ENCODE data around the gene GABRR1. TPM values are rescaled to one million over a fixed set of nuclear protein-coding genes. Genes with fewer than 3 reads are reported as not detected.

GABRR1 gene
- total and polyA plus RNA-seq, 2 of the 13 experiments (the other 11 are each of a cell fraction or from before 2014, with no cell fraction given) = not detected

DNA sequence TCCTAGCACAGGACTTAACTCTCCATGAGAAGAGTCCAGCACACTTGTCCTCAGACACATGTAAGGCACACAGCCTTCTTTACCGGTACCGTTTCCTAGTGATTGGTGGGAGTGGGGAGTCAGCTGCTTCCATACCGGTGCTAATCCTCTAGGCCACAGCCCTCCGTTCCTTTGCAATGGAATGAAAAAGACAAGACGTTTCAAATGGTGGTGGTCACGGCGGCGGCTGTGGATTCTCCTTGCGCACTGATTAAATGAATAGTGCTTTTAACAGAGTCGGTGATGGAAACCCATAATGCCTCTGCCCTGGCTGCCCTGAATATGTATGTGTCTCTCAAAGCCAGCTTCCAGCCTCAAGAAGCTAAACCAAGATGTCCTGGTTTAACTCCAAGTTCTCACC, 34.8 kb upstream of the GABRR1 start:
- Histone ChIP-seq H3K27me3 (ENCODE audit: control insufficient read depth in 1 of 2, insufficient read depth in 2 of 2, low read length in 2 of 2) (peaks cover 0 to 9% of the 10 kb centered on the region in 2 experiments; a peak in 1 of 5 replicates), H3K9ac (ENCODE audit: insufficient read depth, low read depth, low read length) (no peak overlapping the region), H3K79me2 (ENCODE audit: insufficient read depth, low read length) (no peaks in the 10 kb centered on the region), H4K20me1 (ENCODE audit: insufficient read depth, low read length) (no peaks in the 10 kb centered on the region), H3K4me2 (ENCODE audit: low read depth, low read length) (no peak overlapping the region), H3K4me3 (replicated peaks in 1 of 3; ENCODE audit: insufficient read depth in 1 of 3, low read depth in 2 of 3, low read length in 3 of 3) (no peak overlapping the region), H3K4me1 (ENCODE audit: insufficient read depth, low read length) (no peaks in the 10 kb centered on the region), H3K27ac (ENCODE audit: extremely low read length, insufficient read depth, low read length) (no peak overlapping the region), H3K36me3 (replicated peaks in 1 of 2; ENCODE audit: control insufficient read depth in 1 of 2, insufficient read depth in 2 of 2, low read length in 2 of 2) (no peaks in the 10 kb centered on the region), H2AFZ (ENCODE audit: low read length) (no peak overlapping the region), H3K9me3 (ENCODE audit: low read length) (no peaks in the 10 kb centered on the region)
- CTCF ChIA-PET (ENCODE audit: low intra/inter-chr PET ratio, low total read pairs) = no interaction called here
- 65% methylated on average over 10 of the region's 10 CpGs for WGBS (ENCODE audit: low lambda C conversion rate)
- DNase-seq (ENCODE audit: low spot score) = no peak
- FAIRE-seq = no peak
- POLR2A ChIA-PET = no interaction called here
- ATAC-seq = no peak
- intact Hi-C loops (cut with micrococcal nuclease; ENCODE audit: unreplicated experiment) = no loop called here
- in situ Hi-C loops (cut with HindIII; ENCODE audit: extremely low pct_ligation_motif_present, low pct_unique_long_range_greater_than_20kb) = no loop called here
- no peak for TF ChIP-seq RFX3 (CRISPR knock-in tag; IDR thresholded peaks at IDR 0.05)
- no TSS peak for BruUV-seq (replicated peaks)

- CTCF ChIA-PET (ENCODE audit: low intra/inter-chr PET ratio, low total read pairs) = no interaction called here
- in situ Hi-C loops (cut with HindIII; ENCODE audit: extremely low pct_ligation_motif_present, low pct_unique_long_range_greater_than_20kb) (no loop called here), intact Hi-C loops (cut with micrococcal nuclease; ENCODE audit: unreplicated experiment) (no loop called here)
Measured at GRCh38 chr6:89251170-89251569, 34.0 kb upstream of the GABRR1 start.

DNA sequence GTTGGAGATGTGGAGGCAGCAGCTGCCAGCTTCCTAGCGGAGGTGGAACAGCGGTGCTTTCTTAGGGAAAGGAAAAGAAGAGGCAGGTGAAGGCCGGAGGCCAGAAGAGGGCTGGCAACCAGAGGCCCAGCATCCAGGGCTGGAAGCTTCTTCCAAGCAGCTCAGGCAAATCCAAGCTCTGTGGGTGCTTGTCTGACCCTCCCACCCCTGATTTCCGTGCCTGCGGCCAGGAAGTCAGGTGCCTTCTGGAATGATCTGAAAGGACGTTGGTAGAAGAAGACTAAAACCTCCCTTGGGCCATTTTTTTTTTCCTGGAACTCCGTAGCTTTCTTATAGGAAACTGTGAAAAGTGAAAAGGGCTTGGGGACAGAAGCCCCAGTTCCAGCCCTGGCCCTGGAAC, 33.1 kb upstream of the GABRR1 start:
- no peak overlapping the region for H3K4me3 ChIP-seq (replicated peaks in 1 of 3; ENCODE audit: insufficient read depth in 1 of 3, low read depth in 2 of 3, low read length in 3 of 3)
- H3K9me3 ChIP-seq (ENCODE audit: low read length) = no peaks in the 10 kb centered on the region
- no peak for DNase-seq (ENCODE audit: low spot score)
- H3K36me3 ChIP-seq (replicated peaks in 1 of 2; ENCODE audit: control insufficient read depth in 1 of 2, insufficient read depth in 2 of 2, low read length in 2 of 2) = no peaks in the 10 kb centered on the region
- no peaks in the 10 kb centered on the region for H3K79me2 ChIP-seq (ENCODE audit: insufficient read depth, low read length)
- no peak overlapping the region for H3K4me2 ChIP-seq (ENCODE audit: low read depth, low read length)
- intact Hi-C loops (cut with micrococcal nuclease; ENCODE audit: unreplicated experiment) (no loop called here), in situ Hi-C loops (cut with HindIII; ENCODE audit: extremely low pct_ligation_motif_present, low pct_unique_long_range_greater_than_20kb) (no loop called here)
- no peak overlapping the region for H2AFZ ChIP-seq (ENCODE audit: low read length)
- ChIA-PET CTCF (ENCODE audit: low intra/inter-chr PET ratio, low total read pairs) (no interaction called here), POLR2A (no interaction called here)
- WGBS (ENCODE audit: low lambda C conversion rate) = 53% methylated on average over 6 of the region's 7 CpGs
- no peak for ATAC-seq
- FAIRE-seq = no peak
- H3K9ac ChIP-seq (ENCODE audit: insufficient read depth, low read depth, low read length) = no peak overlapping the region
- BruUV-seq (replicated peaks) = no TSS peak
- H3K27me3 ChIP-seq (ENCODE audit: control insufficient read depth in 1 of 2, insufficient read depth in 2 of 2, low read length in 2 of 2) = peaks cover 0 to 4% of the 10 kb centered on the region in 2 experiments; a peak in 1 of 5 replicates
- no peak overlapping the region for H3K27ac ChIP-seq (ENCODE audit: extremely low read length, insufficient read depth, low read length)
- H4K20me1 ChIP-seq (ENCODE audit: insufficient read depth, low read length) = no peaks in the 10 kb centered on the region
- no peaks in the 10 kb centered on the region for H3K4me1 ChIP-seq (ENCODE audit: insufficient read depth, low read length)
- no peak for TF ChIP-seq ZEB1 (IDR thresholded peaks at IDR 0.05; ENCODE audit: insufficient replicate concordance, low read depth)
- TF ChIP-seq, protein P1, sequence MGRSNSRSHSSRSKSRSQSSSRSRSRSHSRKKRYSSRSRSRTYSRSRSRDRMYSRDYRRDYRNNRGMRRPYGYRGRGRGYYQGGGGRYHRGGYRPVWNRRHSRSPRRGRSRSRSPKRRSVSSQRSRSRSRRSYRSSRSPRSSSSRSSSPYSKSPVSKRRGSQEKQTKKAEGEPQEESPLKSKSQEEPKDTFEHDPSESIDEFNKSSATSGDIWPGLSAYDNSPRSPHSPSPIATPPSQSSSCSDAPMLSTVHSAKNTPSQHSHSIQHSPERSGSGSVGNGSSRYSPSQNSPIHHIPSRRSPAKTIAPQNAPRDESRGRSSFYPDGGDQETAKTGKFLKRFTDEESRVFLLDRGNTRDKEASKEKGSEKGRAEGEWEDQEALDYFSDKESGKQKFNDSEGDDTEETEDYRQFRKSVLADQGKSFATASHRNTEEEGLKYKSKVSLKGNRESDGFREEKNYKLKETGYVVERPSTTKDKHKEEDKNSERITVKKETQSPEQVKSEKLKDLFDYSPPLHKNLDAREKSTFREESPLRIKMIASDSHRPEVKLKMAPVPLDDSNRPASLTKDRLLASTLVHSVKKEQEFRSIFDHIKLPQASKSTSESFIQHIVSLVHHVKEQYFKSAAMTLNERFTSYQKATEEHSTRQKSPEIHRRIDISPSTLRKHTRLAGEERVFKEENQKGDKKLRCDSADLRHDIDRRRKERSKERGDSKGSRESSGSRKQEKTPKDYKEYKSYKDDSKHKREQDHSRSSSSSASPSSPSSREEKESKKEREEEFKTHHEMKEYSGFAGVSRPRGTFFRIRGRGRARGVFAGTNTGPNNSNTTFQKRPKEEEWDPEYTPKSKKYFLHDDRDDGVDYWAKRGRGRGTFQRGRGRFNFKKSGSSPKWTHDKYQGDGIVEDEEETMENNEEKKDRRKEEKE (IDR thresholded peaks at IDR 0.05) = no peak
- TF ChIP-seq NFKB2 (CRISPR knock-in tag; IDR thresholded peaks at IDR 0.05; ENCODE audit: borderline replicate concordance) = no peak
- TF ChIP-seq, protein P2, sequence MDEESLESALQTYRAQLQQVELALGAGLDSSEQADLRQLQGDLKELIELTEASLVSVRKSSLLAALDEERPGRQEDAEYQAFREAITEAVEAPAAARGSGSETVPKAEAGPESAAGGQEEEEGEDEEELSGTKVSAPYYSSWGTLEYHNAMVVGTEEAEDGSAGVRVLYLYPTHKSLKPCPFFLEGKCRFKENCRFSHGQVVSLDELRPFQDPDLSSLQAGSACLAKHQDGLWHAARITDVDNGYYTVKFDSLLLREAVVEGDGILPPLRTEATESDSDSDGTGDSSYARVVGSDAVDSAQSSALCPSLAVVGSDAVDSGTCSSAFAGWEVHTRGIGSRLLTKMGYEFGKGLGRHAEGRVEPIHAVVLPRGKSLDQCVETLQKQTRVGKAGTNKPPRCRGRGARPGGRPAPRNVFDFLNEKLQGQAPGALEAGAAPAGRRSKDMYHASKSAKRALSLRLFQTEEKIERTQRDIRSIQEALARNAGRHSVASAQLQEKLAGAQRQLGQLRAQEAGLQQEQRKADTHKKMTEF (CRISPR knock-in tag; IDR thresholded peaks at IDR 0.05) = no peak

More at GRCh38 chr6:89251170-89251569, 34.0 kb upstream of the GABRR1 start:
- Histone ChIP-seq H2AFZ (ENCODE audit: low read length) (no peak overlapping the region), H4K20me1 (ENCODE audit: insufficient read depth, low read length) (no peaks in the 10 kb centered on the region), H3K27ac (ENCODE audit: extremely low read length, insufficient read depth, low read length) (no peak overlapping the region), H3K4me2 (ENCODE audit: low read depth, low read length) (no peak overlapping the region), H3K79me2 (ENCODE audit: insufficient read depth, low read length) (no peaks in the 10 kb centered on the region), H3K4me3 (replicated peaks in 1 of 3; ENCODE audit: insufficient read depth in 1 of 3, low read depth in 2 of 3, low read length in 3 of 3) (no peak overlapping the region), H3K36me3 (replicated peaks in 1 of 2; ENCODE audit: control insufficient read depth in 1 of 2, insufficient read depth in 2 of 2, low read length in 2 of 2) (no peaks in the 10 kb centered on the region), H3K27me3 (ENCODE audit: control insufficient read depth in 1 of 2, insufficient read depth in 2 of 2, low read length in 2 of 2) (peaks cover 0 to 4% of the 10 kb centered on the region in 2 experiments; a peak in 1 of 5 replicates), H3K9ac (ENCODE audit: insufficient read depth, low read depth, low read length) (no peak overlapping the region), H3K4me1 (ENCODE audit: insufficient read depth, low read length) (no peaks in the 10 kb centered on the region), H3K9me3 (ENCODE audit: low read length) (no peaks in the 10 kb centered on the region)
- DNase-seq (ENCODE audit: low spot score) (no peak), FAIRE-seq (no peak), ATAC-seq (no peak)
- 60% methylated on average over 1 of the region's 2 CpGs for WGBS (ENCODE audit: low lambda C conversion rate)
- BruUV-seq (replicated peaks) = no TSS peak
- no peak for TF ChIP-seq KLF11 (CRISPR knock-in tag; IDR thresholded peaks at IDR 0.05)
- no peak for TF ChIP-seq KLF13 (CRISPR knock-in tag; IDR thresholded peaks at IDR 0.05)
- no peak for TF ChIP-seq DMAP1 (CRISPR knock-in tag; IDR thresholded peaks at IDR 0.05)
- POLR2A ChIA-PET = no interaction called here
